ENCODE measurements around the gene SLC34A3.
A peak's percentile ranks its signal among the peaks of the same experiment; 100 is the strongest.

DNA sequence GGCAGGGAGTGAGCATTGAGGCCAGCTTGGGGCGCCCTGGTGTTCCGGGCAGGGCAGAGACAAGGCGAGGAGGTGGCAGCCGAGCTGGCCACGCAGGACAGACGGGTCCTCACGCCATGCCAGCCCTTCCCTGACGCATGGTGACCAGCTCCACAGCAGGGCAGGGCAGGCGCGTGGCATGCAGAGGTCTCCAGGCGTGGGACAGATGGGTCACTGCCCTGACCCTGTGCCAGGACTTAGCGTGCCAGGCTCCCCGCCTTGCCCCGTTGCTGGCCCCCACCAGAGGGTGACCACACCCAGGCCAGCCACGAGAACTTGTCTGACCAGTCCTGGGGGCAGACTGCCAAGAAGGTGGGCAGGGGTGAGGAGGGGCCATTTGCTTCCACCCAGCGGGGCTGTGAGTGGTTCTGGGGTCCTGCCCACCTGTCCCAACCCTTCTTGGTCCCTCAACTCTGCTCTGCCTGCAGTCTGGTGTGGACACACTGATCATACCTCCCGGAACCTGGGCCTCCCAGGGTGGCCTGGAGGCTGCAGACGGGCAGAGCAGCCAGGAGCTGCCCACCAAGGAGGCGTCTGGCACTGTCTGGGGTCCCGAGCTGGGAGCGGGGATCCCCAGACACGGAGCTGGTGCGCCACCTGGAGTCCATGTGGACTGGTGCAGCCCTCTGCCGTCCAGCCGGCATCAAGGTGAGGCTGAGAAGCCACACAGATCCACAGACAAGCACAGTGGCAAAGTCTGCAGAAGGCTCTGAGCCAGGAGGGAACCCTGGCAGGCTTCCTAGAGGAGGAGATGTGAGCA, 3.4 kb upstream of the SLC34A3 start, which contains the start of gene RNF224:
- TF ChIP-seq REST (IDR thresholded peaks at IDR 0.05; ENCODE audit: insufficient read depth in 1 of 2, low read depth in 2 of 2, low read length in 2 of 2) = 0 out of 4 replicates have a peak, but pooled peaks of 1 of the 2 experiments have one; percentile 43
- TF ChIP-seq FOXP2 (optimal IDR thresholded peaks at IDR 0.05; ENCODE audit: borderline replicate concordance, extremely low read depth, extremely low read length, insufficient read depth) = no peak
- no peak for TF ChIP-seq TAF1 (IDR thresholded peaks at IDR 0.05; ENCODE audit: borderline replicate concordance, insufficient read depth, low read length)
- no peak for TF ChIP-seq POLR2AphosphoS5 (IDR thresholded peaks at IDR 0.05; ENCODE audit: low read depth, low read length)

Data from PFSK-1 (cell line).